Mesodermal cell (in vitro differentiated cells): ENCODE data around the gene YOD1.
"Not testable (repeated sequence)": the region's sequence is repeated elsewhere in the genome, so short reads cannot be mapped to it uniquely, and the experiment has no call there.

Experiments used
- H3K27ac ChIP-seq: 2 replicates; pipeline ENCODE4 v1.7.0; 2013; ENCODE audit warnings: mild to moderate bottlenecking, low read depth, low read length, moderate library complexity; ENCODE audit not compliant: severe bottlenecking
- H3K36me3 ChIP-seq: 2 replicates; pipeline ENCODE4 v1.7.1; 2013; ENCODE audit warnings: mild to moderate bottlenecking, low read length, moderate library complexity; ENCODE audit not compliant: control insufficient read depth, insufficient read depth
- H3K4me1 ChIP-seq: one replicate; pipeline ENCODE4 v1.7.1; 2013; ENCODE audit warnings: mild to moderate bottlenecking, low read length; ENCODE audit not compliant: insufficient read depth, control insufficient read depth, poor library complexity, severe bottlenecking
- H3K4me3 ChIP-seq: 2 replicates; pipeline ENCODE4 v1.7.0; 2013; ENCODE audit warnings: low read length, control low read depth, mild to moderate bottlenecking; ENCODE audit not compliant: insufficient read depth, poor library complexity, severe bottlenecking; ENCODE audit errors: extremely low read depth
- H3K9me3 ChIP-seq: 2 replicates; pipeline ENCODE4 v1.7.1; 2013; ENCODE audit warnings: mild to moderate bottlenecking, low read length, moderate library complexity; ENCODE audit not compliant: control insufficient read depth
- WGBS, 2 experiments: methylation state at CpG; one replicate each; pipeline ENCODE4 v1.1.5; 2013; ENCODE audit warnings: missing lambda C conversion rate in 2 of 2; ENCODE audit not compliant: insufficient coverage in 2 of 2; 5-methylcytosine and 5-hydroxymethylcytosine counted together

YOD1 gene

GRCh38 chr1:207048041-207048440, 3.0 kb downstream of the YOD1 start:
- 91 to 92% methylated on average over 5 of the region's 6 CpGs for WGBS, 2 experiments
- H3K27ac ChIP-seq = no peak overlapping the region
- peaks cover 26% of the 10 kb centered on the region for H3K36me3 ChIP-seq
- no peaks in the 10 kb centered on the region for H3K9me3 ChIP-seq
- H3K4me1 ChIP-seq = peaks cover 4% of the 10 kb centered on the region
- H3K4me3 ChIP-seq = no peak overlapping the region

- peaks cover 4% of the 10 kb centered on the region for H3K4me1 ChIP-seq
- peaks cover 27% of the 10 kb centered on the region for H3K36me3 ChIP-seq
- no peak overlapping the region for H3K4me3 ChIP-seq
- WGBS, 2 experiments = no CpG with 5 or more reads among the region's 1 CpG
- H3K9me3 ChIP-seq = no peaks in the 10 kb centered on the region
- no peak overlapping the region for H3K27ac ChIP-seq
Measured at GRCh38 chr1:207047505-207047904, 3.5 kb downstream of the YOD1 start.

- Histone ChIP-seq H3K9me3 (no peaks in the 10 kb centered on the region), H3K27ac (no peak overlapping the region), H3K4me1 (peaks cover 7% of the 10 kb centered on the region), H3K4me3 (no peak overlapping the region), H3K36me3 (peaks cover 29% of the 10 kb centered on the region)
- WGBS, 2 experiments = 80% methylated on average over 1 of the region's 2 CpGs; no CpG with 5 or more reads in 1 of the 2 experiments
Measured at GRCh38 chr1:207045453-207045852, 5.6 kb downstream of the YOD1 start.

GRCh38 chr1:207041397-207041796, 9.6 kb downstream of the YOD1 start:
- not testable (repeated sequence) for H3K4me3 ChIP-seq, H3K9me3 ChIP-seq, H3K4me1 ChIP-seq, H3K36me3 ChIP-seq, H3K27ac ChIP-seq
- no CpG with 5 or more reads among the region's 2 CpGs for WGBS, 2 experiments

GRCh38 chr1:207040181-207040533, 10.9 kb downstream of the YOD1 start:
- Histone ChIP-seq H3K4me3 (no peak overlapping the region), H3K4me1 (peaks cover 4% of the 10 kb centered on the region), H3K36me3 (peaks cover 3% of the 10 kb centered on the region), H3K27ac (no peak overlapping the region), H3K9me3 (no peaks in the 10 kb centered on the region)
- 46% methylated on average over 1 of the region's 3 CpGs; no CpG with 5 or more reads in 1 of the 2 experiments for WGBS, 2 experiments

GRCh38 chr1:207039380-207040180, 11.4 kb downstream of the YOD1 start:
- no peaks in the 10 kb centered on the region for H3K9me3 ChIP-seq
- no peak overlapping the region for H3K27ac ChIP-seq
- H3K36me3 ChIP-seq = peaks cover 3% of the 10 kb centered on the region
- H3K4me3 ChIP-seq = no peak overlapping the region
- H3K4me1 ChIP-seq = peaks cover 4% of the 10 kb centered on the region
- 92% methylated on average over 2 of the region's 4 CpGs; no CpG with 5 or more reads in 1 of the 2 experiments for WGBS, 2 experiments

- no CpG with 5 or more reads among the region's 1 CpG for WGBS, 2 experiments
- Histone ChIP-seq H3K27ac (no peak overlapping the region), H3K36me3 (no peaks in the 10 kb centered on the region), H3K9me3 (no peaks in the 10 kb centered on the region), H3K4me3 (no peak overlapping the region), H3K4me1 (peaks cover 8% of the 10 kb centered on the region)
Measured at GRCh38 chr1:207036865-207037264, 14.1 kb downstream of the YOD1 start.

GRCh38 chr1:207035877-207036551, 15.0 kb downstream of the YOD1 start:
- Histone ChIP-seq H3K9me3 (no peaks in the 10 kb centered on the region), H3K4me1 (peaks cover 8% of the 10 kb centered on the region)
- 84 to 87% methylated on average over 2 to 4 of the region's 4 CpGs for WGBS, 2 experiments

GRCh38 chr1:207034998-207035397, 16.0 kb downstream of the YOD1 start:
- peaks cover 4% of the 10 kb centered on the region for H3K4me1 ChIP-seq
- no peak overlapping the region for H3K4me3 ChIP-seq
- no peaks in the 10 kb centered on the region for H3K9me3 ChIP-seq
- no peaks in the 10 kb centered on the region for H3K36me3 ChIP-seq
- H3K27ac ChIP-seq = no peak overlapping the region

More at GRCh38 chr1:207035877-207036551, 15.0 kb downstream of the YOD1 start:
- Histone ChIP-seq H3K36me3 (no peaks in the 10 kb centered on the region), H3K4me3 (no peak overlapping the region), H3K27ac (no peak overlapping the region)

GRCh38 chr1:207034208-207034607, 16.8 kb downstream of the YOD1 start:
- H3K4me3 ChIP-seq = no peak overlapping the region
- H3K9me3 ChIP-seq = no peaks in the 10 kb centered on the region
- no peaks in the 10 kb centered on the region for H3K36me3 ChIP-seq
- no CpG with 5 or more reads among the region's 1 CpG for WGBS, 2 experiments
- peaks cover 4% of the 10 kb centered on the region for H3K4me1 ChIP-seq
- H3K27ac ChIP-seq = no peak overlapping the region

GRCh38 chr1:207033302-207033701, 17.7 kb downstream of the YOD1 start:
- Histone ChIP-seq H3K27ac (no peak overlapping the region), H3K36me3 (no peaks in the 10 kb centered on the region), H3K4me3 (no peak overlapping the region), H3K9me3 (no peaks in the 10 kb centered on the region), H3K4me1 (peaks cover 4% of the 10 kb centered on the region)
- no CpG with 5 or more reads among the region's 2 CpGs for WGBS, 2 experiments
